Body of pancreas (tissue), 4 donors: ENCODE data around the gene CYP2C9. TPM values are rescaled to one million over a fixed set of nuclear protein-coding genes. Genes with fewer than 3 reads are reported as not detected.
"Not testable (repeated sequence)": the region's sequence is repeated elsewhere in the genome, so short reads cannot be mapped to it uniquely, and the experiment has no call there.

Source experiments
- ATAC-seq: fragments of 150-250 bp; one replicate; pipeline ENCODE4 v1.9.1; 2016
- DNase-seq, 4 donors: peaks; one replicate each; pipeline ENCODE4 v3.0.0-alpha.2; 2019
- H3K27ac ChIP-seq, 4 donors: fragments of 200-600 bp; sonication (generic); 1 replicate in 3 of 4; 2 replicates in 1 of 4; pipeline versions ENCODE4 v1.5.1 to v1.6.1; 2016 to 2019; ENCODE audit warnings: mild to moderate bottlenecking in 1 of 4, mixed read lengths in 1 of 4, moderate library complexity in 1 of 4
- H3K27me3 ChIP-seq, 2 donors: fragments of 200-600 bp; sonication (generic); one replicate each; pipeline ENCODE4 v1.6.0; 2016; ENCODE audit warnings: mild to moderate bottlenecking in 1 of 2
- H3K36me3 ChIP-seq, 2 donors: fragments of 200-600 bp; sonication (generic); replicated peaks in 1 of 2; 2 replicates each; pipeline ENCODE4 v1.5.1; 2016; ENCODE audit warnings: low read depth in 2 of 2; ENCODE audit not compliant: insufficient read depth in 1 of 2
- H3K4me1 ChIP-seq: fragments of 200-600 bp; sonication (generic); one replicate; pipeline ENCODE4 v1.6.0; 2016
- H3K4me3 ChIP-seq, 2 donors: fragments of 200-600 bp; sonication (generic); 1 replicate in 1 of 2; 2 replicates in 1 of 2; pipeline ENCODE4 v1.5.1; 2016 to 2019
- H3K9me3 ChIP-seq, 3 donors: fragments of 200-600 bp; sonication (generic); 1 replicate in 2 of 3; 2 replicates in 1 of 3; pipeline ENCODE4 v1.5.1; 2016
- POLR2A ChIP-seq, 3 donors: fragments of 450-650 bp; IDR thresholded peaks; one replicate each; pipeline ENCODE4 v1.6.1; 2016; ENCODE audit warnings: antibody characterized with exemption in 3 of 3, mild to moderate bottlenecking in 2 of 3
- WGBS, 2 donors: methylation state at CpG; one replicate each; pipeline ENCODE4 v1.1.5; 2017; 5-methylcytosine and 5-hydroxymethylcytosine counted together
- intact Hi-C: fragments of 100-400 bp; cut with DNase I; formaldehyde crosslinking; loops from one replicate; pipeline ENCODE4 v1.15.1; 2023
- total RNA-seq, 2 donors: library from RNA; depleted of rRNA; stranded (reverse); fragments of >200 nt; gene quantifications; one replicate each; pipeline ENCODE4 v1.1.0, GENCODE V29; 2016
- TF ChIP-seq, protein P1 (sequence below), 7 experiments: fragments of 450-650 bp in 4 of 7; fragments of 200-600 bp in 3 of 7; sonication (generic) in 3 of 7; IDR thresholded peaks; one replicate each; pipeline ENCODE4 v1.5.1; 2016 to 2019; ENCODE audit warnings: antibody characterized with exemption in 7 of 7

CYP2C9 gene
- total RNA-seq, 2 donors from 2014 or later, result 1.6 TPM; not detected in 1

- Histone ChIP-seq H3K27ac (no peak overlapping the region), H3K36me3 (no peaks in the 10 kb centered on the region), H3K9me3 (no peaks in the 10 kb centered on the region), H3K27me3 (no peaks in the 10 kb centered on the region), H3K4me1 (no peaks in the 10 kb centered on the region), H3K4me3 (no peak overlapping the region)
- DNase-seq (peak in 1 of 4 donors; percentile 6), ATAC-seq (peak; percentile 83)
- intact Hi-C loops, result no loop called here
- WGBS, 2 donors, result 0% methylated on average over 1 of the region's 1 CpG
- TF ChIP-seq POLR2A (IDR thresholded peaks at IDR 0.05), result no peak
- TF ChIP-seq, protein P1, sequence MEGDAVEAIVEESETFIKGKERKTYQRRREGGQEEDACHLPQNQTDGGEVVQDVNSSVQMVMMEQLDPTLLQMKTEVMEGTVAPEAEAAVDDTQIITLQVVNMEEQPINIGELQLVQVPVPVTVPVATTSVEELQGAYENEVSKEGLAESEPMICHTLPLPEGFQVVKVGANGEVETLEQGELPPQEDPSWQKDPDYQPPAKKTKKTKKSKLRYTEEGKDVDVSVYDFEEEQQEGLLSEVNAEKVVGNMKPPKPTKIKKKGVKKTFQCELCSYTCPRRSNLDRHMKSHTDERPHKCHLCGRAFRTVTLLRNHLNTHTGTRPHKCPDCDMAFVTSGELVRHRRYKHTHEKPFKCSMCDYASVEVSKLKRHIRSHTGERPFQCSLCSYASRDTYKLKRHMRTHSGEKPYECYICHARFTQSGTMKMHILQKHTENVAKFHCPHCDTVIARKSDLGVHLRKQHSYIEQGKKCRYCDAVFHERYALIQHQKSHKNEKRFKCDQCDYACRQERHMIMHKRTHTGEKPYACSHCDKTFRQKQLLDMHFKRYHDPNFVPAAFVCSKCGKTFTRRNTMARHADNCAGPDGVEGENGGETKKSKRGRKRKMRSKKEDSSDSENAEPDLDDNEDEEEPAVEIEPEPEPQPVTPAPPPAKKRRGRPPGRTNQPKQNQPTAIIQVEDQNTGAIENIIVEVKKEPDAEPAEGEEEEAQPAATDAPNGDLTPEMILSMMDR (IDR thresholded peaks at IDR 0.05), result no peak
Observed at GRCh38 chr10:94902570-94902969, 35.9 kb upstream of the CYP2C9 start.

DNA sequence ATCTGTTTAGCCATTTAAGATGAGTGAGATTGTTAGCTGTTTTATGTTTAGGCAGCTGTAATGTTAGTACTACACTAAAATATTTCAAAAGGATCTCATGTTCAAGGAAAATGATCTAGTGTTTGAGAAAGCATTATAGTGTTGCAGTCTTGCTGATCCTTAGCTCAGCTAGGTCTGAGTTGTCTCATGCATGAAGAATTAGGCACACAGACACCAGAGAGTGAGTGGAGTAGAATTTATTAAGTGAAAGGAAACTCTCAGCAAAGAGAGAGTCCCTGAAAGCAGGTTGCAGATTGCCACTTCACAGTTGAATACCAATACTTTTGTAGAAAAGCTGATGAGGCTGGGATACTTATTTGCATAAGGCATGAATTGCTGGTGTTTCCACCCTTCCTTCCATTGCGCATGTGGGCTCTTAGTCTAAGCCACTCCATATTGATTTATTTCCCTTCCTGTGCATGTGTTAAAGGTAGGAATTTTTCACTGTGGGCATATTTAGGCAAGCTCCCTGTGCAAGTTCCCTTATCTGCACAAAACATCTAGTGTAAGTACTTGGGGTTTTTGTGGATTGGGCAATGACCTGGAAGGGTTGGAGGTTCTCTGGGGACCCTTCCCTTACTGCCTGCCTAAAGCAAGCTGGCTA, 33.8 kb upstream of the CYP2C9 start:
- H3K9me3 ChIP-seq, H3K36me3 ChIP-seq, ATAC-seq, intact Hi-C loops, H3K27me3 ChIP-seq, H3K4me1 ChIP-seq, H3K4me3 ChIP-seq, DNase-seq: not testable (repeated sequence)
- peak overlapping the region in 2 of 4 donors; percentile 7 to 29 for H3K27ac ChIP-seq
- WGBS, 2 donors, result 55 to 73% methylated on average over 1 of the region's 1 CpG

DNA sequence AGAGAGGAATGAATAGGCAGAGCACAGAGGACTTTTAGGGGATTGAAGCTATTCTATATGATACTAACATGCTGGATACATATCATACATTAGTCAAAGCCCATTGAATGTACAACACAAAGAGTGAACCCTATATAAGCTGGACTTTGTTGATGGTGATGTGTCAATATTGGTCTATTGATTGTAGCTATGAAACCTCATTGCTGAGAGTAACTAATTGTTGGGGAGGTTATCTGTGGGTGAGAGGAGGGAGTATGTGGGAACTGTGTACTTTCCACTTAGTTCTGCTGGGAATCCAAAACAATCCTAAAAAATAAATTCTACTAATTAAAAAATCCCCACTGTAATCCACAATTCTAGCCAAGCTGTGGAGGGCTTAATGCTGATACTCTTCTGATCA, 22.0 kb upstream of the CYP2C9 start:
- ATAC-seq (no peak), DNase-seq (no peak)
- TF ChIP-seq, protein P1 (IDR thresholded peaks at IDR 0.05), result no peak
- TF ChIP-seq POLR2A (IDR thresholded peaks at IDR 0.05), result no peak
- intact Hi-C loops, result no loop called here
- Histone ChIP-seq H3K9me3 (no peaks in the 10 kb centered on the region), H3K4me1 (no peaks in the 10 kb centered on the region), H3K27ac (no peak overlapping the region), H3K36me3 (no peaks in the 10 kb centered on the region), H3K27me3 (no peaks in the 10 kb centered on the region), H3K4me3 (no peak overlapping the region)

GRCh38 chr10:94936721-94937120, 1.7 kb upstream of the CYP2C9 start:
- no peak overlapping the region for H3K4me3 ChIP-seq
- DNase-seq, result no peak
- intact Hi-C loops, result no loop called here
- H3K27me3 ChIP-seq, result no peaks in the 10 kb centered on the region
- no peak overlapping the region for H3K27ac ChIP-seq
- no peak for ATAC-seq
- no peak for TF ChIP-seq POLR2A (IDR thresholded peaks at IDR 0.05)
- TF ChIP-seq, protein P1 (IDR thresholded peaks at IDR 0.05), result no peak
- no peaks in the 10 kb centered on the region for H3K9me3 ChIP-seq
- WGBS, 2 donors, result 39% methylated on average over 2 of the region's 2 CpGs
- H3K4me1 ChIP-seq, result no peaks in the 10 kb centered on the region
- no peaks in the 10 kb centered on the region for H3K36me3 ChIP-seq

- H3K9me3 ChIP-seq, ATAC-seq, intact Hi-C loops, H3K4me1 ChIP-seq, DNase-seq, H3K27me3 ChIP-seq, H3K27ac ChIP-seq, H3K4me3 ChIP-seq, H3K36me3 ChIP-seq: not testable (repeated sequence)
- WGBS, 2 donors, result 84 to 89% methylated on average over 5 of the region's 5 CpGs
Observed at GRCh38 chr10:94943432-94944103, 5.1 kb downstream of the CYP2C9 start.

- ATAC-seq, DNase-seq, H3K27me3 ChIP-seq, H3K4me3 ChIP-seq, H3K9me3 ChIP-seq, H3K27ac ChIP-seq, H3K36me3 ChIP-seq, H3K4me1 ChIP-seq, intact Hi-C loops: not testable (repeated sequence)
- 87 to 95% methylated on average over 4 of the region's 4 CpGs for WGBS, 2 donors
Observed at GRCh38 chr10:94946181-94946580, 7.7 kb downstream of the CYP2C9 start.
